ENCODE data around the gene IL1A. TPM values are rescaled to one million over a fixed set of nuclear protein-coding genes. Genes with fewer than 3 reads are reported as not detected.

The IL1A gene
- total and polyA plus RNA-seq, 10 of the 15 experiments (the other 5 are each of a cell fraction or from before 2014, with no cell fraction given), result 0.10 to 8.7 (median 6.9) TPM

DNA sequence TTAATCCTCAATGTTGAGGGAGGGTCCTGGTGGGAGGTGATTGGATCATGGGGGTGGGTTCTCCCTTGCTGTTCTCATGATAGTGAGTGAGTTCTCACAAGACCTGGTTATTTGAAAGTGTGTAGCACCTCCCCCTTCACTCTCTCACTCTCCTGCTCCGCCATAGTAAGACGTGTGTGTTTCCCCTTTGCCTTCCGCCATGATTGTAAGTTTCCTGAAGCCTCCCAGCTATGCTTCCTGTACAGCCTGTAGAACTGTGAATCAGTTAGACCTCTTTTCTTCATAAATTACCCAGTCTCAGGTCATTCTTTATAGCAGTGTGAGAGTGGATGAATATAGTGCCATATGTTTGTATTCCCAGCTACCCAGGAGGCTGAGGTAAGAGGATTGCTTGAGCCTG is 42.7 kb upstream of the IL1A start:
- Histone ChIP-seq H3K36me3 (ENCODE audit: control insufficient read depth in 2 of 2, insufficient read depth in 2 of 2, low read length in 1 of 2) (no peaks in the 10 kb centered on the region), H3K4me2 (ENCODE audit: control insufficient read depth, insufficient read depth) (no peak overlapping the region), H3K4me1 (ENCODE audit: control insufficient read depth, insufficient read depth, low read length) (peaks cover 17% of the 10 kb centered on the region), H3K79me2 (ENCODE audit: control insufficient read depth, insufficient read depth, low read length) (no peaks in the 10 kb centered on the region), H3K9ac (ENCODE audit: control insufficient read depth, insufficient read depth, low read length) (no peak overlapping the region), H3K9me3 (replicated peaks; ENCODE audit: control insufficient read depth, insufficient read depth, low read length) (no peaks in the 10 kb centered on the region), H2AFZ (ENCODE audit: control insufficient read depth, low read depth, low read length) (no peak overlapping the region), H3K27ac (ENCODE audit: control insufficient read depth, insufficient read depth) (no peak overlapping the region), H3K4me3 (no peak overlapping the region), H3K27me3 (replicated peaks in 1 of 2; ENCODE audit: control insufficient read depth in 2 of 2, insufficient read depth in 2 of 2, low read length in 1 of 2) (no peaks in the 10 kb centered on the region), H4K20me1 (ENCODE audit: control insufficient read depth, insufficient read depth) (no peaks in the 10 kb centered on the region)
- no TSS peak for BruUV-seq (replicated peaks)
- ChIA-PET RAD21 (ENCODE audit: unreplicated experiment) (no interaction called here), POLR2A (interaction anchor here (1.0 kb wide), 1 partner anchor 55 kb away, joined by 4 read pairs; no protein-coding TSS in a partner anchor), CTCF (interaction anchor here (1.2 kb wide), 1 partner anchor 9 kb away, joined by 3 read pairs; the partner anchor contains the start of gene IL1B), SMC1A (ENCODE audit: uncharacterized antibody, unreplicated experiment) (interaction anchor here (1.1 to 1.2 kb wide), 3 partner anchors 10 to 62 kb away, joined by 3 to 4 read pairs (median 3); partner anchors contain the start of genes CKAP2L and IL1B)
- 72% methylated on average over 3 of the region's 3 CpGs for WGBS (ENCODE audit: insufficient coverage, insufficient replicate concordance, low lambda C conversion rate, missing lambda C conversion rate)
- DNase-seq (ENCODE audit: low read depth, low spot score) (no peak), FAIRE-seq (no peak), ATAC-seq (no peak)
- TF ChIP-seq MTA2 (IDR thresholded peaks at IDR 0.05; ENCODE audit: low read depth) (no peak), SIX5 (IDR thresholded peaks at IDR 0.05; ENCODE audit: low read depth, low read length, severe bottlenecking) (no peak), RFX5 (IDR thresholded peaks at IDR 0.05; ENCODE audit: low read depth, low read length) (no peak), NBN (IDR thresholded peaks at IDR 0.05) (no peak), IKZF1 (conservative IDR thresholded peaks at IDR 0.05) (no peak), SUPT20H (IDR thresholded peaks at IDR 0.05; ENCODE audit: borderline replicate concordance, control insufficient read depth, low read depth, low read length) (no peak)
- TF ChIP-seq, protein P1, sequence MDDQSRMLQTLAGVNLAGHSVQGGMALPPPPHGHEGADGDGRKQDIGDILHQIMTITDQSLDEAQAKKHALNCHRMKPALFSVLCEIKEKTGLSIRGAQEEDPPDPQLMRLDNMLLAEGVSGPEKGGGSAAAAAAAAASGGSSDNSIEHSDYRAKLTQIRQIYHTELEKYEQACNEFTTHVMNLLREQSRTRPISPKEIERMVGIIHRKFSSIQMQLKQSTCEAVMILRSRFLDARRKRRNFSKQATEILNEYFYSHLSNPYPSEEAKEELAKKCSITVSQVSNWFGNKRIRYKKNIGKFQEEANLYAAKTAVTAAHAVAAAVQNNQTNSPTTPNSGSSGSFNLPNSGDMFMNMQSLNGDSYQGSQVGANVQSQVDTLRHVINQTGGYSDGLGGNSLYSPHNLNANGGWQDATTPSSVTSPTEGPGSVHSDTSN (IDR thresholded peaks at IDR 0.05; ENCODE audit: insufficient replicate concordance, low read depth, low read length), result no peak
- TF ChIP-seq, protein P2, sequence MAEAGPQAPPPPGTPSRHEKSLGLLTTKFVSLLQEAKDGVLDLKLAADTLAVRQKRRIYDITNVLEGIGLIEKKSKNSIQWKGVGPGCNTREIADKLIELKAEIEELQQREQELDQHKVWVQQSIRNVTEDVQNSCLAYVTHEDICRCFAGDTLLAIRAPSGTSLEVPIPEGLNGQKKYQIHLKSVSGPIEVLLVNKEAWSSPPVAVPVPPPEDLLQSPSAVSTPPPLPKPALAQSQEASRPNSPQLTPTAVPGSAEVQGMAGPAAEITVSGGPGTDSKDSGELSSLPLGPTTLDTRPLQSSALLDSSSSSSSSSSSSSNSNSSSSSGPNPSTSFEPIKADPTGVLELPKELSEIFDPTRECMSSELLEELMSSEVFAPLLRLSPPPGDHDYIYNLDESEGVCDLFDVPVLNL (IDR thresholded peaks at IDR 0.05; ENCODE audit: low read depth, low read length), result no peak
- TF ChIP-seq, protein P3, sequence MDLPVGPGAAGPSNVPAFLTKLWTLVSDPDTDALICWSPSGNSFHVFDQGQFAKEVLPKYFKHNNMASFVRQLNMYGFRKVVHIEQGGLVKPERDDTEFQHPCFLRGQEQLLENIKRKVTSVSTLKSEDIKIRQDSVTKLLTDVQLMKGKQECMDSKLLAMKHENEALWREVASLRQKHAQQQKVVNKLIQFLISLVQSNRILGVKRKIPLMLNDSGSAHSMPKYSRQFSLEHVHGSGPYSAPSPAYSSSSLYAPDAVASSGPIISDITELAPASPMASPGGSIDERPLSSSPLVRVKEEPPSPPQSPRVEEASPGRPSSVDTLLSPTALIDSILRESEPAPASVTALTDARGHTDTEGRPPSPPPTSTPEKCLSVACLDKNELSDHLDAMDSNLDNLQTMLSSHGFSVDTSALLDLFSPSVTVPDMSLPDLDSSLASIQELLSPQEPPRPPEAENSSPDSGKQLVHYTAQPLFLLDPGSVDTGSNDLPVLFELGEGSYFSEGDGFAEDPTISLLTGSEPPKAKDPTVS (IDR thresholded peaks at IDR 0.05; ENCODE audit: low read depth, low read length), result no peak
- in situ Hi-C loops (cut with MboI), result no loop called here
- intact Hi-C loops (cut with micrococcal nuclease; ENCODE audit: unreplicated experiment), result no loop called here

All from GM12878 (cell line).